GM18498 (cell line): Measurements from ENCODE around the gene WDR87.

Source experiments
- ATAC-seq: cut with Tn5 transposase; IDR thresholded peaks from one replicate; pipeline ENCODE4 v1.9.1; 2021; ENCODE audit warnings: mild to moderate bottlenecking, moderate library complexity; ENCODE audit not compliant: unreplicated experiment

WDR87 gene

GRCh38 chr19:37905946-37906868, at the start of gene WDR87:
Gene WDR87, minus strand, starts transcription at chr19:37906594. Its CDS starts 8,355 bp downstream, at chr19:37898239.
- ATAC-seq, result peak; percentile 33

GRCh38 chr19:37955986-37956385, 49.6 kb upstream of the WDR87 start:
- no peak for ATAC-seq

GRCh38 chr19:37954421-37954874, 48.1 kb upstream of the WDR87 start:
- ATAC-seq, result no peak

- no peak for ATAC-seq
Observed at GRCh38 chr19:37953918-37954303, 47.5 kb upstream of the WDR87 start.

GRCh38 chr19:37953171-37953917, 47.0 kb upstream of the WDR87 start:
- no peak for ATAC-seq

GRCh38 chr19:37951816-37952210, 45.4 kb upstream of the WDR87 start:
- no peak for ATAC-seq

GRCh38 chr19:37950471-37951175, 44.2 kb upstream of the WDR87 start:
- no peak for ATAC-seq

- ATAC-seq, result no peak
Observed at GRCh38 chr19:37948362-37948761, 42.0 kb upstream of the WDR87 start.

GRCh38 chr19:37947778-37948177, 41.4 kb upstream of the WDR87 start:
- no peak for ATAC-seq

- ATAC-seq, result no peak
Observed at GRCh38 chr19:37946132-37946531, 39.7 kb upstream of the WDR87 start.

GRCh38 chr19:37943480-37943879, 37.1 kb upstream of the WDR87 start:
- no peak for ATAC-seq

GRCh38 chr19:37942516-37942902, 36.1 kb upstream of the WDR87 start:
- no peak for ATAC-seq

GRCh38 chr19:37941782-37942515, 35.6 kb upstream of the WDR87 start:
- no peak for ATAC-seq

GRCh38 chr19:37938353-37938752, 32.0 kb upstream of the WDR87 start:
- ATAC-seq, result no peak

- ATAC-seq, result no peak
Observed at GRCh38 chr19:37936886-37937285, 30.5 kb upstream of the WDR87 start.

GRCh38 chr19:37936166-37936565, 29.8 kb upstream of the WDR87 start:
- no peak for ATAC-seq

GRCh38 chr19:37935341-37935740, 28.9 kb upstream of the WDR87 start:
- ATAC-seq, result no peak

- no peak for ATAC-seq
Observed at GRCh38 chr19:37933937-37934358, 27.6 kb upstream of the WDR87 start.

- ATAC-seq, result no peak
Observed at GRCh38 chr19:37932985-37933936, 26.9 kb upstream of the WDR87 start.
